KOPT-K1 (cell line): ENCODE results near the gene SIGLEC6.

ENCODE experiments used
- H3K27ac ChIP-seq: fragments of 200-600 bp; sonication (generic); 2 replicates; pipeline ENCODE4 v1.5.1; 2016; ENCODE audit warnings: antibody characterized with exemption, mild to moderate bottlenecking, low read depth, low read length; ENCODE audit not compliant: poor library complexity, severe bottlenecking
- H3K36me3 ChIP-seq: fragments of 200-600 bp; sonication (generic); 2 replicates; pipeline ENCODE4 v1.5.1; 2017; ENCODE audit warnings: antibody characterized with exemption, mild to moderate bottlenecking, low read length, moderate library complexity; ENCODE audit not compliant: insufficient read depth
- H3K9me3 ChIP-seq: fragments of 200-600 bp; sonication (generic); 2 replicates; pipeline ENCODE4 v1.5.1; 2017; ENCODE audit warnings: antibody characterized with exemption, low read length, mild to moderate bottlenecking; ENCODE audit not compliant: insufficient read depth, poor library complexity, severe bottlenecking

The SIGLEC6 gene

DNA sequence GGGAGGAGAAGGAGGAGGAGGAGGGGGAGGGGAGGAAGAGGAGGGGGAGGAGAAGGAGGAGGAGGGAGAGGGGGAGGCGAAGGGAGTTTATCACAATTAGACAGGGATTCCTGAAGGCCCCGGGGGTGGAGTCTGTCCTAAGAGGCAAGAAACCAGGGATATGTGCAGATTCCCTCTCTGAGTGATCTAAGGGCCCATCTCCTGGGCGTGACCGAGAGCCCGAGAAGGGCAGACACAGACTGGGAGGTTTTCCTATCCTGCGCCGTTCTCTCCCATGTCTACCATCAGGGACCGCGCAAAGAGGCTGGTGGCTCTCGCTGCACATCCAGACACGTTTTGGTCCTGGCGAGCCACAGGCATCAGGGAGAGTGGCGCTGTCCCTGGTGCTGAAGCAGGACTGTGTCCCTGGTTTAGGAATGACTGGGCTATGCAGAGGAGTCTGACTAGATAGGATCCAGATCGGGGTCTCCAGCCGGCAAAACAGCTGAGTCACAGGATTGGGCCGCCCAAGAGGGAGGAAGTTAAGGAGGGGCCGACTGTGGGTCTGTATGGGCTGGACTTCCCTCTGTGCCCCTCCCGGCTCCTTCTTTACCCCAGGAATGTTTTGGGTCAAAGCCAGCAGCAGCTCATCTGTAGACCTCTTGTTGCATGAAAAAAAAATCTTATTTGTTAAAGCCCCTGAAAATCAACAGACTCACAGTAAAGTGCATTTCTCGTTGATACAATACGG lies 21.7 kb upstream of the SIGLEC6 start:
- H3K27ac ChIP-seq = no peak overlapping the region
- H3K9me3 ChIP-seq = no peaks in the 10 kb centered on the region
- H3K36me3 ChIP-seq = no peaks in the 10 kb centered on the region

- Histone ChIP-seq H3K9me3 (no peaks in the 10 kb centered on the region), H3K36me3 (no peaks in the 10 kb centered on the region), H3K27ac (no peak overlapping the region)
Observed at GRCh38 chr19:51552608-51552995, 21.1 kb upstream of the SIGLEC6 start.

DNA sequence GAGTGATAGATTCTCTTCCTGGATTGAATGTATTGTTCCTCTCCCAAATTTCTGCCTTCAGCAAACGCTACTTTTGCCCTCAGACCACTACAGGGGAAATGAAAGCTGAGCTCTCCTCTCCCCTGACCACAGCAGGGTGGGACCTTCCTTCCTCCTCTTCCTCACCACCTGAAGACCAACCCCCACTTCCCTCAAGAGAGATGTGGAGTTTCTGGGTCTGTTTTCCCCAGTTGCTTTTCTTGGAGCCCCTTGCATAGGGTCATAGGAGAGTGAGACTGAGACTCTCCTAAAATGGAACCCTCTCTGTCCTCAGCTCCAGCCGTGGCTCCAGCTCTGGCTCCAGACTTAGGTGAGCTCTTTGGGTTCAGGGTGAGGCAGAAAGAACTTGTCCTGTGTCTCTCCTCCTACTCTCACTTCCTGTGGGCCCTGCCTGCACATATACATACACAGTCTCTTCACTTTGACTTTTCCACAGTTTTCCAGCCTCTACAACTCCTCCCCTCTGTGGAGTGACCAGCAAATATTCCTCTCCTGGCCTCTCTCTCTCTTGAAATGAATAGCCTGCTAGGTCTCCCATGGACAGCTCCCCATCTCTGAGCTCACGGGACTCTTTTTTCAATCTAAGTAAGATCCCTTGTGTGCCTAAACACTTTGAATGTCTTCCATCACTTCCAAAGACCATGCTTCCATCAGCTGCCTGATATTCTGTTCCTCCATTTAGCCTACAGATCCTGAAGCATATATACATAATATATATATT lies 20.4 kb upstream of the SIGLEC6 start:
- H3K9me3 ChIP-seq = no peaks in the 10 kb centered on the region
- peak overlapping the region; percentile 55 for H3K27ac ChIP-seq
- no peaks in the 10 kb centered on the region for H3K36me3 ChIP-seq

- peak overlapping the region; percentile 55 for H3K27ac ChIP-seq
- no peaks in the 10 kb centered on the region for H3K36me3 ChIP-seq
- no peaks in the 10 kb centered on the region for H3K9me3 ChIP-seq
Observed at GRCh38 chr19:51550848-51551672, 19.6 kb upstream of the SIGLEC6 start.

- Histone ChIP-seq H3K27ac (peak overlapping the region; percentile 98), H3K9me3 (no peaks in the 10 kb centered on the region), H3K36me3 (no peaks in the 10 kb centered on the region)
Observed at GRCh38 chr19:51549533-51550324, 18.3 kb upstream of the SIGLEC6 start.

DNA sequence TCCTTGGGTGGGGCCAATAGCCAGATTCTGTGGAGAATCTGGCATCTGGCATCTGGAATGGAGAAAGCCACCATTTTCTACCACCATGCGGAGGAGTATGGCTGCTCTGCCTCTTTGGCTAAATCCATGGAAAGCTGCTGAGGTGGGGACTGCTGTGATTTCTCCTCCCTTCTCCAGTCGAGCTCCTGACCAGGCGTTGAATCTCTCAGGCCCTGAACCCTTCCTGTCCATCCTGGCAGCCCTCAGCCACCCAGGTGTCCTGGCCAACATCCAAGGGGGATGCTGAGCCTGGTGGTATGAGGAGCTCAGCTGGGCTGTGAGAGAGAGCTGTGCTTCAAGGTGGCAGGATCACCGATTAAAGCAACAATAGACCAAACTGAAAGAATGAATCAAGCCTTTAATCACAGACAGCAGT lies 17.4 kb upstream of the SIGLEC6 start:
- Histone ChIP-seq H3K27ac (peak overlapping the region; percentile 98), H3K9me3 (no peaks in the 10 kb centered on the region), H3K36me3 (no peaks in the 10 kb centered on the region)

DNA sequence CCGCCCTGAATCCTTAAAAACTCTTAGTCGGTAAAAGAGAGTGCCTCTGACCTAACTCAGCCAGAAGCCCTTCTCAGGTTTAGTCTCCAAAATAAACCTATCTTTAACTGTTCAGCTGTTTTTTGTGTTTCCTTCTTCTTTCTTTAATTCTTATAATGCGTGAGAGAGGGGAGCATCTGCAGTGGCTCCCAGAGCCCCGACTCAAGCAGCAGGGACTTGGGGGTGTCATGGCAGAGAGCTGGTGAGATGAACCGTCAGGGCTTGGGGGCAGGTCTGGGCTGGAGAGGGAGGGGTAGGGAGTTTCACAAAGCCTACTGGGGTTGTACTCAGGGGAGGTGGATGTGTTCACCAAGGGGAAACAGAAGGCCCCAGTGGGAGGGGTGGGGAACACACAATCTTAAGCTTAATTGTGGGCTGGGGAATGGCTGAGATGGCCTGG lies 16.8 kb upstream of the SIGLEC6 start:
- H3K27ac ChIP-seq = peak overlapping the region; percentile 98
- H3K9me3 ChIP-seq = no peaks in the 10 kb centered on the region
- H3K36me3 ChIP-seq = no peaks in the 10 kb centered on the region

GRCh38 chr19:51547397-51548212 lies 16.1 kb upstream of the SIGLEC6 start:
- Histone ChIP-seq H3K27ac (peak overlapping the region; percentile 98), H3K36me3 (no peaks in the 10 kb centered on the region), H3K9me3 (no peaks in the 10 kb centered on the region)

DNA sequence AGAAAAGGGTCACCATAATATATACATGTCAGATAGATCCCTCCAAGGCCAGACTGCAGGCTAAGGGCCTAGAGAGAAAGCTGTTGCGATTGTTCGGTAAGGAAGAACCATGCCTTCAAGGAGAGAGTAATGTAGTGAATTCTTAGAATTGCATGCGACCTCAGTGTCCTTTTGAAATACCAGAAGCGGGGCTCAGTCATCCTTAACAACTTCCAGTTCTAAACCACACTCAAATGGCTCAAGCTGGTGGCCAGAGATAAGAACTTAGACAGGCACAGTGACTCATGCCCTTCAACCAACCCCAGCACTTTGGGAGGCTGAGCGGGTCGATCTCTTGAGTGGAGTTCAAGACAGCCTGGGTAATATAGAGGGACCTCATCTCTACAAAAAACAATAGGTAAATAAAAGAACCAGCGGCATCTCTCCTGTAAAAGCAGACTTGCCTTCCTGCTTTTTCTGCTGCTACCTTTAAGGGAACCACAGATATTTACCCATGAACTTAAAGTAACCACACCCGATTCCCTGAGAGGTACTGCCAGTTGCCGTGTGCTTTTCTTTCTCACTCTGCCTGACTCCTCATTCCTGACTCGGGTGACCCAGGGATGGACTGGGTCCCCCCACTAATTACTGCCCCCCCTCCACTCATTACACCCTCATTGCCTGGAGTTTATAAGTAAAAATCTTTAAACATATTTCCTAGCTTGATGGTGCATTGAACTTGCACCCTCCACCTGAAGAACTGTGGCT lies 15.4 kb upstream of the SIGLEC6 start:
- Histone ChIP-seq H3K36me3 (no peaks in the 10 kb centered on the region), H3K9me3 (no peaks in the 10 kb centered on the region), H3K27ac (peak overlapping the region; percentile 98)

DNA sequence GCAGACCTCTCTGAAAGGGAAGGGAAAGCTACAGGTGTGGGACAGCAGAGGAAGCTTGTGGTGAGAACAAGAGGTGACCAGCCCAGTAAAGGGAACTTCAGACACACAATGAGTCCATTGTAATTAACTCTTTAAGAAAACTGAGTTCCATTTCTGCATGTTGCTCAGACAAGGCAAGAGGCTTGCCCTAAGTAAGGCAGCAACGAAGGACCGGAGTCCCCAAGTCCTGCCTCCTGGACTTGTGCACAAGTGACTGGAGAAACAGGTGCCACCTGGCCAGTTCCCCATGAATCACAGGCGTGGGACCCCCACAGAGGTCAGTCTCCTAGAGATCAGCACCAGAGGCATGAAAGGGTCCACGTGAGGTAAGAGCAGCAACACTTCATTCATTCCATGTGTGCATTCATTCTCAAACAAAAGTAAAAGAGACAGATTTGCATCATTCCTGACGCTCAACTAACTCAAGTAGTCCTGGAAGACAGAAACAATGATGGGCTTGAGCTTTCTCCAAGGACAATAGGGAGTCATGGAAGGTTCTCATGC lies 14.7 kb upstream of the SIGLEC6 start:
- no peaks in the 10 kb centered on the region for H3K9me3 ChIP-seq
- H3K27ac ChIP-seq = peak overlapping the region; percentile 98
- no peaks in the 10 kb centered on the region for H3K36me3 ChIP-seq

DNA sequence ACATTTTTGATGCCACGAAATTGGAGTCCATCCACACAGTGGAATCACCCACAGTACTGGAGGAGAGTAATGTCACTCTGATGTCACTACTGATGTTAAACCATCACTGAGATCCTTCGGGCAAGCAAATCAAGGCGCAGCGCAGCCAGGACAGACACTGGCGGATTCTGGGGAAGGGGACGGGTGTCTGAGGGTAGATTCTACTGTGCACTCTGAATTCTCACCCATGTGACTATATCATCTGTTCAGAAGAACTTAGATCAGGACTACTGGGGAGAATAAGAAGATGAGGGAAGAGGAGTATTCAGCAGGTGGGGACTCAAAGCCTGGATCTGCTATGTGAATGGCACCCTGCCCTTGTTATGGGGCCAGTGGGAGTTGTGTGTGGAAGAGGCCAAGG lies 12.6 kb upstream of the SIGLEC6 start:
- H3K9me3 ChIP-seq = no peaks in the 10 kb centered on the region
- H3K36me3 ChIP-seq = no peaks in the 10 kb centered on the region
- peak overlapping the region; percentile 98 for H3K27ac ChIP-seq

- no peaks in the 10 kb centered on the region for H3K36me3 ChIP-seq
- no peaks in the 10 kb centered on the region for H3K9me3 ChIP-seq
Observed at GRCh38 chr19:51542699-51543098, 11.2 kb upstream of the SIGLEC6 start.

More at GRCh38 chr19:51542699-51543098, 11.2 kb upstream of the SIGLEC6 start:
- peak overlapping the region; percentile 98 for H3K27ac ChIP-seq
